ENCODE measurements around the gene TMBIM6. TPM values are rescaled to one million over a fixed set of nuclear protein-coding genes. Genes with fewer than 3 reads are reported as not detected.

Gene TMBIM6, protein sequence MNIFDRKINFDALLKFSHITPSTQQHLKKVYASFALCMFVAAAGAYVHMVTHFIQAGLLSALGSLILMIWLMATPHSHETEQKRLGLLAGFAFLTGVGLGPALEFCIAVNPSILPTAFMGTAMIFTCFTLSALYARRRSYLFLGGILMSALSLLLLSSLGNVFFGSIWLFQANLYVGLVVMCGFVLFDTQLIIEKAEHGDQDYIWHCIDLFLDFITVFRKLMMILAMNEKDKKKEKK
- 100 to 1,000 TPM; 196 to 248 TPM for total RNA-seq

GRCh38 chr12:49740930-49741881 lies at the start of gene TMBIM6:
Gene TMBIM6, plus strand, starts transcription at chr12:49741557. Its CDS starts 10,937 bp downstream, at chr12:49752494.
- TF ChIP-seq, protein P1, sequence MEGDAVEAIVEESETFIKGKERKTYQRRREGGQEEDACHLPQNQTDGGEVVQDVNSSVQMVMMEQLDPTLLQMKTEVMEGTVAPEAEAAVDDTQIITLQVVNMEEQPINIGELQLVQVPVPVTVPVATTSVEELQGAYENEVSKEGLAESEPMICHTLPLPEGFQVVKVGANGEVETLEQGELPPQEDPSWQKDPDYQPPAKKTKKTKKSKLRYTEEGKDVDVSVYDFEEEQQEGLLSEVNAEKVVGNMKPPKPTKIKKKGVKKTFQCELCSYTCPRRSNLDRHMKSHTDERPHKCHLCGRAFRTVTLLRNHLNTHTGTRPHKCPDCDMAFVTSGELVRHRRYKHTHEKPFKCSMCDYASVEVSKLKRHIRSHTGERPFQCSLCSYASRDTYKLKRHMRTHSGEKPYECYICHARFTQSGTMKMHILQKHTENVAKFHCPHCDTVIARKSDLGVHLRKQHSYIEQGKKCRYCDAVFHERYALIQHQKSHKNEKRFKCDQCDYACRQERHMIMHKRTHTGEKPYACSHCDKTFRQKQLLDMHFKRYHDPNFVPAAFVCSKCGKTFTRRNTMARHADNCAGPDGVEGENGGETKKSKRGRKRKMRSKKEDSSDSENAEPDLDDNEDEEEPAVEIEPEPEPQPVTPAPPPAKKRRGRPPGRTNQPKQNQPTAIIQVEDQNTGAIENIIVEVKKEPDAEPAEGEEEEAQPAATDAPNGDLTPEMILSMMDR (IDR thresholded peaks at IDR 0.05) = peak; percentile 93 to 96
- peak; percentile 100 for DNase-seq (ENCODE audit: low spot score)
- Histone ChIP-seq H3K27me3 (no peaks in the 10 kb centered on the region), H3K36me3 (no peaks in the 10 kb centered on the region), H3K4me1 (peaks cover 0 to 44% of the 10 kb centered on the region in 2 donors), H3K27ac (peak within 1 kb of the TSS; percentile 93 to 99), H3K9me3 (no peaks in the 10 kb centered on the region), H3K4me3 (peak within 1 kb of the TSS; percentile 73 to 82)

DNA sequence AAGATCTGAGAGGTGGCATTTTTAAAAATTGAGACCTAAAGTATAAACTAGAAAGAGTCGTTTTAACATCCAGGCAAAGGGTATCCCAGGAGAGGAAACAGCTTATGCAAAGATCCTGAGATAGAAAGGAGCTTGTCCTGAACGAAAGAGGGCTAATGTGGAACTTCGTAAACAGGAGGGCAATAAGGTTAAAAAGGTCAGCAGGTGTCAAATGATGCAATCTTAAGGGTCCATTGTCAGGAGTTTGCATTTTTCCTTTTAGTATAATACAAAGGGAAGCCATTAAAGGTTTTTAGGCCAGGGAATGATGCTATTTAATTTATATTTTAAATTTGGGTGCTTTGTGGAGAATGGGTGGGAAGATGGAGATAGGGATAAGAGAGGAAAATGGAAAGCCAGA lies 48.5 kb upstream of the TMBIM6 start:
- Histone ChIP-seq H3K36me3 (no peaks in the 10 kb centered on the region), H3K27me3 (no peaks in the 10 kb centered on the region), H3K4me1 (peaks cover 0 to 30% of the 10 kb centered on the region in 2 donors), H3K9me3 (no peaks in the 10 kb centered on the region), H3K27ac (no peak overlapping the region), H3K4me3 (no peak overlapping the region)
- TF ChIP-seq, protein P1 (IDR thresholded peaks at IDR 0.05) = no peak
- no peak for DNase-seq (ENCODE audit: low spot score)

GRCh38 chr12:49693931-49694444 lies 47.4 kb upstream of the TMBIM6 start:
- Histone ChIP-seq H3K9me3 (no peaks in the 10 kb centered on the region), H3K4me3 (no peak overlapping the region), H3K27me3 (no peaks in the 10 kb centered on the region), H3K27ac (no peak overlapping the region), H3K4me1 (peaks cover 0 to 36% of the 10 kb centered on the region in 2 donors), H3K36me3 (no peaks in the 10 kb centered on the region)
- DNase-seq (ENCODE audit: low spot score) = no peak
- TF ChIP-seq, protein P1 (IDR thresholded peaks at IDR 0.05) = no peak

DNA sequence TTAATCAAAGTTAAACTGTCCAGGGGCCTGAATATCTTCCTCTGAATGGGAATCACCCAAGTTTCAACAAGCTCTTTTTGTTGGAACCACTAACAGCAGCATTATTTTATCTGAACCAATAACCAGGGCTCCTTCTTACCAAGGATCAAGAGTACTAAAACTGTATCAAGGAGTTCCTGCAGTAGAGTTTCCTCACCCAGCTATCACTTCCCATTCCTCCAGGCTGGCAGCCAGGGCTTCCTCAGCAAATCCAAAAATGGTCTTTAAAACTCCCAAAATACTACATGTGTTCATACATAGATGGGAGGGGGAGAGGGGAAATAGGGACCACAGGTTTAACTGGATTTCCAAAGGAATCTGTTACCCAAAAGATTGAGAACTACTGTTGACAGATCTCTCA lies 44.6 kb upstream of the TMBIM6 start:
- no peaks in the 10 kb centered on the region for H3K27me3 ChIP-seq
- DNase-seq (ENCODE audit: low spot score) = no peak
- TF ChIP-seq, protein P1 (IDR thresholded peaks at IDR 0.05) = no peak
- peaks cover 0 to 51% of the 10 kb centered on the region in 2 donors for H3K4me1 ChIP-seq
- H3K9me3 ChIP-seq = no peaks in the 10 kb centered on the region
- no peak overlapping the region for H3K27ac ChIP-seq
- no peaks in the 10 kb centered on the region for H3K36me3 ChIP-seq
- no peak overlapping the region for H3K4me3 ChIP-seq

DNA sequence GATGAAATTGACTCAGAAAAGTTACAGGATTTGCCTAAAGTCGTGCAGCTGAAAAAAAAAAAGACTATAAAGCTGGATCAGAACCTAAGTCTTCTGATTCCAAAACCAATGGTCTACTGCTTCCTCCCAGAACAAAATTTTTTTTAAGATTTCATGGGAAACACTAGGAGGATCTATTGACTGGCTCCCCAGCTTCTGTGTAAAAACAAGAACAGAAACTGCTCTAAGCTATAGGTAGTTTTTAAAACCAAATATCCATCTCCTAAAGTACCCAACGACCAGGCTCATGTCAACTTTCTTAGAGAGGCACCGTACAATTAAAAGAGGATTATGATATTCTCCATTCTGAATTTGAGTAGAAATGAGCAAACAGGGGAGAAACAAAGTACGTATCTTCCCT lies 43.5 kb upstream of the TMBIM6 start:
- Histone ChIP-seq H3K27ac (peak overlapping the region in 1 of 2 donors; percentile 75), H3K9me3 (no peaks in the 10 kb centered on the region), H3K4me3 (no peak overlapping the region), H3K4me1 (peaks cover 0 to 55% of the 10 kb centered on the region in 2 donors), H3K36me3 (no peaks in the 10 kb centered on the region), H3K27me3 (no peaks in the 10 kb centered on the region)
- TF ChIP-seq, protein P1 (IDR thresholded peaks at IDR 0.05) = no peak
- no peak for DNase-seq (ENCODE audit: low spot score)
